ENCODE measurements around the gene BTLA.
"Not testable (repeated sequence)": the region's sequence is repeated elsewhere in the genome, so short reads cannot be mapped to it uniquely, and the experiment has no call there.

BTLA gene

GRCh38 chr3:112429960-112430359, 69.3 kb downstream of the BTLA start:
- no peaks in the 10 kb centered on the region for H3K9me3 ChIP-seq (ENCODE audit: severe bottlenecking)
- H3K4me1 ChIP-seq (ENCODE audit: insufficient read depth, poor library complexity, severe bottlenecking): no peaks in the 10 kb centered on the region
- DNase-seq (ENCODE audit: low spot score) (no peak), ATAC-seq (ENCODE audit: low read depth) (no peak)
- H3K27ac ChIP-seq (ENCODE audit: poor library complexity, severe bottlenecking): no peak overlapping the region
- H3K36me3 ChIP-seq (ENCODE audit: low read depth): no peaks in the 10 kb centered on the region
- H3K27me3 ChIP-seq (ENCODE audit: insufficient read depth, poor library complexity, severe bottlenecking): no peaks in the 10 kb centered on the region
- TF ChIP-seq CTCF (IDR thresholded peaks at IDR 0.05; ENCODE audit: poor library complexity, severe bottlenecking): no peak
- H3K4me3 ChIP-seq (ENCODE audit: severe bottlenecking): no peak overlapping the region

GRCh38 chr3:112427123-112427522, 72.1 kb downstream of the BTLA start:
- no peak overlapping the region for H3K27ac ChIP-seq (ENCODE audit: poor library complexity, severe bottlenecking)
- no peaks in the 10 kb centered on the region for H3K9me3 ChIP-seq (ENCODE audit: severe bottlenecking)
- ATAC-seq (ENCODE audit: low read depth): no peak
- no peaks in the 10 kb centered on the region for H3K27me3 ChIP-seq (ENCODE audit: insufficient read depth, poor library complexity, severe bottlenecking)
- DNase-seq (ENCODE audit: low spot score): no peak
- H3K4me3 ChIP-seq (ENCODE audit: severe bottlenecking): no peak overlapping the region
- no peak for TF ChIP-seq CTCF (IDR thresholded peaks at IDR 0.05; ENCODE audit: poor library complexity, severe bottlenecking)
- no peaks in the 10 kb centered on the region for H3K36me3 ChIP-seq (ENCODE audit: low read depth)
- no peaks in the 10 kb centered on the region for H3K4me1 ChIP-seq (ENCODE audit: insufficient read depth, poor library complexity, severe bottlenecking)

- Histone ChIP-seq H3K4me1 (ENCODE audit: insufficient read depth, poor library complexity, severe bottlenecking) (no peaks in the 10 kb centered on the region), H3K4me3 (ENCODE audit: severe bottlenecking) (no peak overlapping the region), H3K27me3 (ENCODE audit: insufficient read depth, poor library complexity, severe bottlenecking) (no peaks in the 10 kb centered on the region), H3K9me3 (ENCODE audit: severe bottlenecking) (no peaks in the 10 kb centered on the region), H3K36me3 (ENCODE audit: low read depth) (no peaks in the 10 kb centered on the region), H3K27ac (ENCODE audit: poor library complexity, severe bottlenecking) (no peak overlapping the region)
- no peak for TF ChIP-seq CTCF (IDR thresholded peaks at IDR 0.05; ENCODE audit: poor library complexity, severe bottlenecking)
- DNase-seq (ENCODE audit: low spot score) (no peak), ATAC-seq (ENCODE audit: low read depth) (no peak)
Measured at GRCh38 chr3:112425858-112426750, 73.2 kb downstream of the BTLA start.

- no peak for TF ChIP-seq CTCF (IDR thresholded peaks at IDR 0.05; ENCODE audit: poor library complexity, severe bottlenecking)
- ATAC-seq (ENCODE audit: low read depth) (no peak), DNase-seq (ENCODE audit: low spot score) (no peak)
- no peak overlapping the region for H3K27ac ChIP-seq (ENCODE audit: poor library complexity, severe bottlenecking)
- H3K4me3 ChIP-seq (ENCODE audit: severe bottlenecking): no peak overlapping the region
- no peaks in the 10 kb centered on the region for H3K9me3 ChIP-seq (ENCODE audit: severe bottlenecking)
- H3K27me3 ChIP-seq (ENCODE audit: insufficient read depth, poor library complexity, severe bottlenecking): no peaks in the 10 kb centered on the region
- H3K4me1 ChIP-seq (ENCODE audit: insufficient read depth, poor library complexity, severe bottlenecking): no peaks in the 10 kb centered on the region
- no peaks in the 10 kb centered on the region for H3K36me3 ChIP-seq (ENCODE audit: low read depth)
Measured at GRCh38 chr3:112425382-112425781, 73.9 kb downstream of the BTLA start.

GRCh38 chr3:112424394-112424793, 74.9 kb downstream of the BTLA start:
- H3K4me3 ChIP-seq (ENCODE audit: severe bottlenecking): no peak overlapping the region
- H3K27me3 ChIP-seq (ENCODE audit: insufficient read depth, poor library complexity, severe bottlenecking): no peaks in the 10 kb centered on the region
- no peak for TF ChIP-seq CTCF (IDR thresholded peaks at IDR 0.05; ENCODE audit: poor library complexity, severe bottlenecking)
- no peaks in the 10 kb centered on the region for H3K36me3 ChIP-seq (ENCODE audit: low read depth)
- no peaks in the 10 kb centered on the region for H3K9me3 ChIP-seq (ENCODE audit: severe bottlenecking)
- DNase-seq (ENCODE audit: low spot score) (no peak), ATAC-seq (ENCODE audit: low read depth) (no peak)
- no peaks in the 10 kb centered on the region for H3K4me1 ChIP-seq (ENCODE audit: insufficient read depth, poor library complexity, severe bottlenecking)
- no peak overlapping the region for H3K27ac ChIP-seq (ENCODE audit: poor library complexity, severe bottlenecking)

- H3K4me3 ChIP-seq (ENCODE audit: severe bottlenecking); DNase-seq (ENCODE audit: low spot score); H3K4me1 ChIP-seq (ENCODE audit: insufficient read depth, poor library complexity, severe bottlenecking); H3K36me3 ChIP-seq (ENCODE audit: low read depth); H3K27ac ChIP-seq (ENCODE audit: poor library complexity, severe bottlenecking); H3K27me3 ChIP-seq (ENCODE audit: insufficient read depth, poor library complexity, severe bottlenecking); ATAC-seq (ENCODE audit: low read depth); H3K9me3 ChIP-seq (ENCODE audit: severe bottlenecking): not testable (repeated sequence)
Measured at GRCh38 chr3:112422921-112423320, 76.4 kb downstream of the BTLA start.

- not testable (repeated sequence) for H3K4me1 ChIP-seq (ENCODE audit: insufficient read depth, poor library complexity, severe bottlenecking); ATAC-seq (ENCODE audit: low read depth); H3K27ac ChIP-seq (ENCODE audit: poor library complexity, severe bottlenecking); H3K4me3 ChIP-seq (ENCODE audit: severe bottlenecking); H3K36me3 ChIP-seq (ENCODE audit: low read depth); DNase-seq (ENCODE audit: low spot score); H3K27me3 ChIP-seq (ENCODE audit: insufficient read depth, poor library complexity, severe bottlenecking); H3K9me3 ChIP-seq (ENCODE audit: severe bottlenecking)
Measured at GRCh38 chr3:112418526-112418925, 80.7 kb downstream of the BTLA start.

All from RWPE2 (cell line).